ENCODE measurements around the gene AMPD3.

The AMPD3 gene

DNA sequence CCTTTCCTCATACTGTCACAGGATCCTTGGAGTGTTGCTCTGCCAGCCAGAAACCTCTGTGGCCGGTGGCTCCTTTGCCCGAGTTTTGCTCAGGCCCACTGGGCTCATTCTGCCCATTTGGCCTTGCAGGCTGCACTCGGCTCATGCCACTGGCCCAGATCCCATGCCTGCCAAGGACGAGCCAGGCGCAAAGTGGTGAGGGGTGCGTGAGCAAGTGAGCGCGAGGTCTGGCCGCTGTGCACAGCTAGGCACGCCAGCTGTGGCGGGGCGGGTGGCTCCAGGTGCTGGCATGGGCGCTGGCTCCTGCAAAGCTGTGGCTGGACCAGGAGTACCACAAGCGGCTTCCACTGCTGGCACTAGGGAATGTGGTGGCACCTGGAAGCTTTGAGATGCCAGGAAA is 88.7 kb downstream of the AMPD3 start:
- Histone ChIP-seq H3K36me3 (ENCODE audit: low read depth) (no peaks in the 10 kb centered on the region), H3K27me3 (ENCODE audit: insufficient read depth, poor library complexity, severe bottlenecking) (no peaks in the 10 kb centered on the region), H3K4me1 (ENCODE audit: insufficient read depth, poor library complexity, severe bottlenecking) (peaks cover 7% of the 10 kb centered on the region), H3K9me3 (ENCODE audit: severe bottlenecking) (no peaks in the 10 kb centered on the region), H3K4me3 (ENCODE audit: severe bottlenecking) (no peak overlapping the region), H3K27ac (ENCODE audit: poor library complexity, severe bottlenecking) (no peak overlapping the region)
- TF ChIP-seq, protein P1, sequence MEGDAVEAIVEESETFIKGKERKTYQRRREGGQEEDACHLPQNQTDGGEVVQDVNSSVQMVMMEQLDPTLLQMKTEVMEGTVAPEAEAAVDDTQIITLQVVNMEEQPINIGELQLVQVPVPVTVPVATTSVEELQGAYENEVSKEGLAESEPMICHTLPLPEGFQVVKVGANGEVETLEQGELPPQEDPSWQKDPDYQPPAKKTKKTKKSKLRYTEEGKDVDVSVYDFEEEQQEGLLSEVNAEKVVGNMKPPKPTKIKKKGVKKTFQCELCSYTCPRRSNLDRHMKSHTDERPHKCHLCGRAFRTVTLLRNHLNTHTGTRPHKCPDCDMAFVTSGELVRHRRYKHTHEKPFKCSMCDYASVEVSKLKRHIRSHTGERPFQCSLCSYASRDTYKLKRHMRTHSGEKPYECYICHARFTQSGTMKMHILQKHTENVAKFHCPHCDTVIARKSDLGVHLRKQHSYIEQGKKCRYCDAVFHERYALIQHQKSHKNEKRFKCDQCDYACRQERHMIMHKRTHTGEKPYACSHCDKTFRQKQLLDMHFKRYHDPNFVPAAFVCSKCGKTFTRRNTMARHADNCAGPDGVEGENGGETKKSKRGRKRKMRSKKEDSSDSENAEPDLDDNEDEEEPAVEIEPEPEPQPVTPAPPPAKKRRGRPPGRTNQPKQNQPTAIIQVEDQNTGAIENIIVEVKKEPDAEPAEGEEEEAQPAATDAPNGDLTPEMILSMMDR (IDR thresholded peaks at IDR 0.05; ENCODE audit: poor library complexity, severe bottlenecking) = no peak
- no peak for DNase-seq (ENCODE audit: low spot score)
- ATAC-seq (ENCODE audit: low read depth) = no peak

DNA sequence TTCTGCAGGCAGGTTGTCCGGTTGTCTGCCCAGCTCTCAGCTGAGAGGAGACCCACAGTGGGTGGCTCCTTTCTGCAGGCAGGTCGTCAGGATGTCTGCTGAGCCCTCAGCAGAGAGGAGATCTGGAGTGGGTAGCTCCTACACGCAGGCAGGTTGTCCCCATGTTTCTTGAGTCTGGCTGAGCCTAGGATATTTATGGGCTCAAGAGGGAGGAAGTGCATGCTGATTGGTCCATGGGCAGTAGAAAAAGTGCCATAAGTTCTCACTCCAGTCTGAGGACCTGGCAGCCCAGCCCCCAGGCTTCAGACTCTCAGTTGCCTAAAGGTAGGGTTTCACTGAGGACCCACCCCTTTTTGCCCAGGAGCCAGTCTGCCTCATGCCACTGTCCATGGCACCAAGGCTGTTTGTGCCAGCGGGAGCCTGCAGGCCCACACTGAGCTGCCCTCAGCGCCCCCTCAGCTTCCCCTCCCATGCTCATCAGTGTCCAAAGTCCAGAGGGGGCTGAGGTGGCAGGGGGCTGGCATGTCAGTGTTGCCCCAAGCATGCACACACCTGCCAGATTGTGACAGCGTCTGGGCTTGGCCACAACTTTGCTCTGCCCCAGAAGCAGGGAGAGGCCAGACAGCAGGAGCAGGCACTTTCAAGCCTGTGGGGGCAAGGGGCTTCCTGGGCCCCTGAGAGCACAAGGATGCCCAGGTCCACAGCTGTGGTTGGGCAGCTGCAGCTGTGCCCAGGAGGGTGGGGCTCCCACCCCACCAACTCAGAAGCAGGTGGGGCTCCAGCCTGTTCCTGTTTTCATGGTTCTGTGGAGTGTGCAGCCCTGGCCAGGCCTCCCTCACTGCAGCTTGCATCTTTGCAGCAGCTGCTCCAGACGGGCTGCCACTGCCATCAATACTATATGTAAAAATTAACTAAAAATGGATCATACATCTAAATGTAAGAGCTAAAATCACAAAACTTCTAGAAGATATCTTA is 89.7 kb downstream of the AMPD3 start:
- ATAC-seq (ENCODE audit: low read depth) (no peak), DNase-seq (ENCODE audit: low spot score) (no peak)
- H3K4me1 ChIP-seq (ENCODE audit: insufficient read depth, poor library complexity, severe bottlenecking) = peaks cover 2% of the 10 kb centered on the region
- H3K36me3 ChIP-seq (ENCODE audit: low read depth) = no peaks in the 10 kb centered on the region
- no peak overlapping the region for H3K4me3 ChIP-seq (ENCODE audit: severe bottlenecking)
- no peak overlapping the region for H3K27ac ChIP-seq (ENCODE audit: poor library complexity, severe bottlenecking)
- H3K27me3 ChIP-seq (ENCODE audit: insufficient read depth, poor library complexity, severe bottlenecking) = no peaks in the 10 kb centered on the region
- no peaks in the 10 kb centered on the region for H3K9me3 ChIP-seq (ENCODE audit: severe bottlenecking)
- TF ChIP-seq, protein P1 (IDR thresholded peaks at IDR 0.05; ENCODE audit: poor library complexity, severe bottlenecking) = no peak

DNA sequence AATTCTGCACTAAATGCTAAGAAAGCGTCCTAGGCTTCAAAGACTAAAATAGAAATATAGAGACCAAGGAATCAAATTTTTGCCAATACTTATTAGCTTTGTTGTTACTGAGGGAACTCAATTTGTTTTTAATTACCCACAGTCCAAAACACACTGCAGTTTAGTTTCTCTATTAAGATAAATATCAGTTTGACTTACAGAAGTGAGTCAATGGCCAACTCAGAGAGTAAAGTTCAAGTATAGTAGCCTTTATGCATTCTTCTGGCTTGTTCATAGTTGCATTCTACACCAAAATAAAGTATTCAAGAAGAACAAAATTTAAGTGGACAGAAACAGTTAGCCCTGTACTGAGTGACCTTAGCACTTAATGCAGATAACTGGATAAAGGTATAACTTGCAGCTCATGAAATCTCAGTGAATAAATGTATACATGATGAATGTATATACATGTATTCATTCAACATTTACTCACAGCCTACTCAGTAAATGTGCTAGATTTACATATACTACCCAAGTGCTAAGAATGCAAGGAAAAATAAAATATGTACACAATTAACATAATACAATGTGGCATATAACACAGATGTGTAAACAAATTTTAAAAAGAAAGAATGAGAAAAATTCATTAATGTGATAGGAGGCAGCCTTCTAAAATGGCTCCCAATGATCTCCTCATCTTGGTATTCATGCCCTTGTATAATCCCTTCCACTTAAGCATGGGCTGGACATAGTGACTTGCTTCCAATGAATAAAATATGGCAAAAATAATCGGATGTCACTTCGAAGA is 95.6 kb downstream of the AMPD3 start:
- H3K9me3 ChIP-seq (ENCODE audit: severe bottlenecking) = no peaks in the 10 kb centered on the region
- TF ChIP-seq, protein P1 (IDR thresholded peaks at IDR 0.05; ENCODE audit: poor library complexity, severe bottlenecking) = no peak
- no peak overlapping the region for H3K4me3 ChIP-seq (ENCODE audit: severe bottlenecking)
- no peaks in the 10 kb centered on the region for H3K36me3 ChIP-seq (ENCODE audit: low read depth)
- H3K27ac ChIP-seq (ENCODE audit: poor library complexity, severe bottlenecking) = no peak overlapping the region
- no peak for DNase-seq (ENCODE audit: low spot score)
- H3K27me3 ChIP-seq (ENCODE audit: insufficient read depth, poor library complexity, severe bottlenecking) = no peaks in the 10 kb centered on the region
- H3K4me1 ChIP-seq (ENCODE audit: insufficient read depth, poor library complexity, severe bottlenecking) = peaks cover 3% of the 10 kb centered on the region
- ATAC-seq (ENCODE audit: low read depth) = peak; percentile 92

DNA sequence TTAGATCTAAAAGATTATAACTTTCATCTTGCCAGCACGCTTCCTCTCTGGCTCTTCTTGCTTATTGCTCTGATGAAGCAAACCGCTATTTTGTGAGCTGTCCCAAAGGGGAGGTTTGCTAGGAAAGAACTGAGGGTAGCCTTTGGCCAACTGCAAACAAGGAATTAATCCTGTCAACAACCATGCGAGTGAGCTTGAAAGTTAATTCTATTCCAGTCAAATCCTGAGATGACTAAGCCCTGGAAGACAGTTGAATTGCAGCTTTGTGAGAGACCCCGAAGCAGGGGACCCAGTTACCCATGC is 96.2 kb downstream of the AMPD3 start:
- H3K4me1 ChIP-seq (ENCODE audit: insufficient read depth, poor library complexity, severe bottlenecking) = peaks cover 3% of the 10 kb centered on the region
- no peak for ATAC-seq (ENCODE audit: low read depth)
- H3K36me3 ChIP-seq (ENCODE audit: low read depth) = no peaks in the 10 kb centered on the region
- no peak overlapping the region for H3K4me3 ChIP-seq (ENCODE audit: severe bottlenecking)
- DNase-seq (ENCODE audit: low spot score) = no peak
- H3K27ac ChIP-seq (ENCODE audit: poor library complexity, severe bottlenecking) = no peak overlapping the region
- H3K27me3 ChIP-seq (ENCODE audit: insufficient read depth, poor library complexity, severe bottlenecking) = no peaks in the 10 kb centered on the region
- TF ChIP-seq, protein P1 (IDR thresholded peaks at IDR 0.05; ENCODE audit: poor library complexity, severe bottlenecking) = no peak
- no peaks in the 10 kb centered on the region for H3K9me3 ChIP-seq (ENCODE audit: severe bottlenecking)

All from RWPE2 (cell line).